ENCODE measurements around the gene OTOF.

Gene OTOF

GRCh38 chr2:26442301-26442700 is 35.6 kb downstream of the OTOF start:
- no peak for DNase-seq (ENCODE audit: low read depth in 1 of 2, low spot score in 1 of 2)
- TF ChIP-seq JUND (IDR thresholded peaks at IDR 0.05; ENCODE audit: low read depth) = no peak
- in situ Hi-C loops (cut with HindIII; ENCODE audit: low pct_unique_long_range_greater_than_20kb, low sequenced_read_pairs) = no loop called here

- in situ Hi-C loops (cut with HindIII; ENCODE audit: low pct_unique_long_range_greater_than_20kb, low sequenced_read_pairs) = no loop called here
- DNase-seq (ENCODE audit: low read depth in 1 of 2, low spot score in 1 of 2) = no peak
- no peak for TF ChIP-seq JUND (IDR thresholded peaks at IDR 0.05; ENCODE audit: low read depth)
Observed at GRCh38 chr2:26438926-26439325, 39.0 kb downstream of the OTOF start.

GRCh38 chr2:26438526-26438925 is 39.4 kb downstream of the OTOF start:
- DNase-seq (ENCODE audit: low read depth in 1 of 2, low spot score in 1 of 2) = no peak
- in situ Hi-C loops (cut with HindIII; ENCODE audit: low pct_unique_long_range_greater_than_20kb, low sequenced_read_pairs) = no loop called here
- no peak for TF ChIP-seq JUND (IDR thresholded peaks at IDR 0.05; ENCODE audit: low read depth)

- no peak for TF ChIP-seq JUND (IDR thresholded peaks at IDR 0.05; ENCODE audit: low read depth)
- no peak for DNase-seq (ENCODE audit: low read depth in 1 of 2, low spot score in 1 of 2)
- in situ Hi-C loops (cut with HindIII; ENCODE audit: low pct_unique_long_range_greater_than_20kb, low sequenced_read_pairs) = no loop called here
Observed at GRCh38 chr2:26435106-26435505, 42.8 kb downstream of the OTOF start.

GRCh38 chr2:26432859-26433258 is 45.1 kb downstream of the OTOF start:
- in situ Hi-C loops (cut with HindIII; ENCODE audit: low pct_unique_long_range_greater_than_20kb, low sequenced_read_pairs) = no loop called here
- no peak for TF ChIP-seq JUND (IDR thresholded peaks at IDR 0.05; ENCODE audit: low read depth)
- no peak for DNase-seq (ENCODE audit: low read depth in 1 of 2, low spot score in 1 of 2)

GRCh38 chr2:26432363-26432762 is 45.6 kb downstream of the OTOF start:
- no peak for TF ChIP-seq JUND (IDR thresholded peaks at IDR 0.05; ENCODE audit: low read depth)
- no peak for DNase-seq (ENCODE audit: low read depth in 1 of 2, low spot score in 1 of 2)
- in situ Hi-C loops (cut with HindIII; ENCODE audit: low pct_unique_long_range_greater_than_20kb, low sequenced_read_pairs) = no loop called here

GRCh38 chr2:26430826-26431225 is 47.1 kb downstream of the OTOF start:
- in situ Hi-C loops (cut with HindIII; ENCODE audit: low pct_unique_long_range_greater_than_20kb, low sequenced_read_pairs) = no loop called here
- DNase-seq (ENCODE audit: low read depth in 1 of 2, low spot score in 1 of 2) = no peak
- no peak for TF ChIP-seq JUND (IDR thresholded peaks at IDR 0.05; ENCODE audit: low read depth)

GRCh38 chr2:26429779-26430578 is 47.9 kb downstream of the OTOF start:
- DNase-seq (ENCODE audit: low read depth in 1 of 2, low spot score in 1 of 2) = no peak
- in situ Hi-C loops (cut with HindIII; ENCODE audit: low pct_unique_long_range_greater_than_20kb, low sequenced_read_pairs) = no loop called here
- TF ChIP-seq JUND (IDR thresholded peaks at IDR 0.05; ENCODE audit: low read depth) = no peak

- TF ChIP-seq JUND (IDR thresholded peaks at IDR 0.05; ENCODE audit: low read depth) = no peak
- no peak for DNase-seq (ENCODE audit: low read depth in 1 of 2, low spot score in 1 of 2)
- in situ Hi-C loops (cut with HindIII; ENCODE audit: low pct_unique_long_range_greater_than_20kb, low sequenced_read_pairs) = no loop called here
Observed at GRCh38 chr2:26428846-26429245, 49.1 kb downstream of the OTOF start.

GRCh38 chr2:26424221-26424620 is 53.7 kb downstream of the OTOF start:
- in situ Hi-C loops (cut with HindIII; ENCODE audit: low pct_unique_long_range_greater_than_20kb, low sequenced_read_pairs) = no loop called here
- TF ChIP-seq JUND (IDR thresholded peaks at IDR 0.05; ENCODE audit: low read depth) = no peak
- no peak for DNase-seq (ENCODE audit: low read depth in 1 of 2, low spot score in 1 of 2)

GRCh38 chr2:26423750-26424149 is 54.2 kb downstream of the OTOF start:
- TF ChIP-seq JUND (IDR thresholded peaks at IDR 0.05; ENCODE audit: low read depth) = no peak
- DNase-seq (ENCODE audit: low read depth in 1 of 2, low spot score in 1 of 2) = no peak
- in situ Hi-C loops (cut with HindIII; ENCODE audit: low pct_unique_long_range_greater_than_20kb, low sequenced_read_pairs) = no loop called here

GRCh38 chr2:26422947-26423629 is 54.8 kb downstream of the OTOF start:
- no peak for TF ChIP-seq JUND (IDR thresholded peaks at IDR 0.05; ENCODE audit: low read depth)
- in situ Hi-C loops (cut with HindIII; ENCODE audit: low pct_unique_long_range_greater_than_20kb, low sequenced_read_pairs) = no loop called here
- no peak for DNase-seq (ENCODE audit: low read depth in 1 of 2, low spot score in 1 of 2)

GRCh38 chr2:26421961-26422360 is 56.0 kb downstream of the OTOF start:
- in situ Hi-C loops (cut with HindIII; ENCODE audit: low pct_unique_long_range_greater_than_20kb, low sequenced_read_pairs) = no loop called here
- DNase-seq (ENCODE audit: low read depth in 1 of 2, low spot score in 1 of 2) = no peak

More at GRCh38 chr2:26421961-26422360, 56.0 kb downstream of the OTOF start:
- no peak for TF ChIP-seq JUND (IDR thresholded peaks at IDR 0.05; ENCODE audit: low read depth)
